Amygdala (tissue), 56 donors: ENCODE results near the gene SLC27A6.
"Not testable (repeated sequence)": the region's sequence is repeated elsewhere in the genome, so short reads cannot be mapped to it uniquely, and the experiment has no call there.

ENCODE experiments used
- DNase-seq, 56 donors: peaks; one replicate each; lab custom pipeline; 2025; lab: John Stamatoyannopoulos, UW

The SLC27A6 gene

GRCh38 chr5:128988476-128988875 lies 23.2 kb downstream of the SLC27A6 start:
- no peak for DNase-seq

GRCh38 chr5:129001841-129002526 lies 36.7 kb downstream of the SLC27A6 start:
- DNase-seq = no peak

- DNase-seq = no peak
These were observed 37.2 kb downstream of the SLC27A6 start for GRCh38 chr5:129002527-129002842.

GRCh38 chr5:129003232-129003631 lies 37.9 kb downstream of the SLC27A6 start:
- no peak for DNase-seq

- no peak for DNase-seq
These were observed 48.9 kb downstream of the SLC27A6 start for GRCh38 chr5:129014185-129014584.

GRCh38 chr5:129018837-129019236 lies 53.5 kb downstream of the SLC27A6 start:
- DNase-seq = no peak

GRCh38 chr5:129019401-129019908 lies 54.2 kb downstream of the SLC27A6 start:
- no peak for DNase-seq

GRCh38 chr5:129020683-129021082 lies 55.4 kb downstream of the SLC27A6 start:
- no peak for DNase-seq

- DNase-seq = no peak
These were observed 56.5 kb downstream of the SLC27A6 start for GRCh38 chr5:129021744-129022143.

GRCh38 chr5:129022599-129022998 lies 57.3 kb downstream of the SLC27A6 start:
- no peak for DNase-seq

GRCh38 chr5:129027260-129027659 lies 62.0 kb downstream of the SLC27A6 start:
- no peak for DNase-seq

GRCh38 chr5:129031886-129032683 lies 66.8 kb downstream of the SLC27A6 start:
- no peak for DNase-seq

- DNase-seq = not testable (repeated sequence)
These were observed 71.0 kb downstream of the SLC27A6 start for GRCh38 chr5:129036257-129036656.

- DNase-seq = no peak
These were observed 76.1 kb downstream of the SLC27A6 start for GRCh38 chr5:129041196-129041881.

- no peak for DNase-seq
These were observed 77.0 kb downstream of the SLC27A6 start for GRCh38 chr5:129042306-129042705.

GRCh38 chr5:129043894-129044293 lies 78.6 kb downstream of the SLC27A6 start:
- DNase-seq = no peak

GRCh38 chr5:129046151-129046550 lies 80.9 kb downstream of the SLC27A6 start:
- no peak for DNase-seq

GRCh38 chr5:129048509-129048908 lies 83.2 kb downstream of the SLC27A6 start:
- no peak for DNase-seq

GRCh38 chr5:129049126-129049799 lies 84.0 kb downstream of the SLC27A6 start:
- DNase-seq = no peak

GRCh38 chr5:129051283-129051682 lies 86.0 kb downstream of the SLC27A6 start:
- DNase-seq = no peak

- no peak for DNase-seq
These were observed 88.2 kb downstream of the SLC27A6 start for GRCh38 chr5:129053438-129053837.
